Stimulated activated CD4-positive, alpha-beta T cell treated with anti-CD3 and anti-CD28 coated beads, Interleukin-1b, Interleukin-23, amount 100 ng/mL, for 4 hours (primary cell): ENCODE measurements around the gene SASH1.

Experiments used
- DNase-seq, 2 donors: peaks; one replicate each; pipeline ENCODE4 v3.0.0-alpha.2; 2020; ENCODE audit warnings: low read depth in 2 of 2

SASH1 gene

GRCh38 chr6:148457137-148457842 is 114.7 kb downstream of the SASH1 start:
- DNase-seq = no peak

- DNase-seq = no peak
These were observed 115.2 kb downstream of the SASH1 start for GRCh38 chr6:148457843-148458159.

DNA sequence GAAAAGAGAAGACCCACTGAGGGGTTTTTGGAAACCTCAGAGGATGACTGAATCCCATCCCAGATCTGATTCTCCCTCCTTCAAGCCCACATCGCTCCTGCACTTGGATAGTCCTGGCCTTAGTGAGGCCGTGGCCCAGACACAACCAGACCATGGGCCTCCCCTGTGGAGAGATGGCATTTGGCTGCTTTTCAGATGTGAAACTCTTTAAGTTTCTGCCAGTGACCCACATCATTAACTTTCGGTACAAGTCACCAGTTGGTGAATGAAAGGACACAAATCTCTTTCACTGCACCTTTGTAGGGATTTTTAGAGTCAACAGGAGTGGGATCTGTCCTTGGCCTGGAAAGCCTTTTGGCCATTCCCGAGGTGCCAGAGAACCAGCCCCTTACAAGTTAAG is 116.6 kb downstream of the SASH1 start:
- DNase-seq = no peak

DNA sequence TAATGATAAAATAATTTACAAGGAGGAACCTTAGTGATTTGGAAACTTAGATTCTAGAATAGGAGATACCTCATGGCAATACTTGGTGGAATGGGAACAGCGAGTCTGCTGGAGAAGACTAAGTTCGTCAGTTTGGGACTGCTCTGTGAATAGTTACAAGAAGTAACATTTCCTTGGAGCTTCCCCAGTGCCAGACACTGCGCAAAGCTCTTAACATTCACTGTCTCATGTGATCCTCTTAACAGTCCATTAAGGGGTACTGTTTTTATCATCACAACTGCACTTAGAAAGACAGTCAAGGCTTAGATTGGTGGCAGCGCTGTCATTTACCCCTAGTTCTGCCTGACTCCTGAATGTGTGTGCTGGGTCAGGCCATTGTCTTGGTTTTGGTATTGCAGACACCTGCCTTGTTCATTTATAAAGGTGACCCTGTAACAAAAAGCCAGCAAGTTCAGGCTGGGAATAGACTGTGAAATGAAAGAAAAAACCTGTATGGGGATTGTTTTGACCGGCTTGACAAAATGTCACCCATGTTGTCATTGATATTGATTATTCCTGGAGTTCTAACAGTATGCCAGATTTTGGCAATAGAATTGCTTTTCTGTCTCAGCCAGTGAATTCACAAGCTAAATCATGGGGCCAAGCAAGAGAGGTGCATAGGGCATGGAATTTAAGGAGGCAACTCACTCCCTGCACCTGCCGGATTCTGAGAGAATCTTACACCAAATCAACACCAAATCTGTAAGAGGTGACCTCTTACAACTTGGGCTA is 118.4 kb downstream of the SASH1 start:
- no peak for DNase-seq

- DNase-seq = no peak
These were observed 119.4 kb downstream of the SASH1 start for GRCh38 chr6:148461986-148462577.

DNA sequence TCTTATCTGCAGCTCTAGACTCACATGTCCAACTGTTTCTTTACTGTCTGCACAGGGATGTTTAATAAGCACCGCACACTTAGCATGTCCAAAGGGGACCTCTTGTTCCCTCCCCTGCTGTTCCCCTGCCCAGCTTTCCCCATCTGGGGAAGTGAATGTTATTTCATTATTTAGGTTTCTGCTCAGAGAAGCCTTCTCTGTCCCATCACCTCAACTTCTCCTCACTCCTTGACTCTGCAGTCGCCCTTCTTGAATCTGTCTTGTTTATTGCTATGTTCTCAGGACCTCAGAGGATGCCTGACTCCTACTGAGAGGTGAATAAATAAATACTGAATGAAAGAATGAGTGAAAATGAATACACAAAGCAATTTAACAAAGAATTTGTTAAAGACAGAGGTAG is 121.0 kb downstream of the SASH1 start:
- DNase-seq = no peak

DNA sequence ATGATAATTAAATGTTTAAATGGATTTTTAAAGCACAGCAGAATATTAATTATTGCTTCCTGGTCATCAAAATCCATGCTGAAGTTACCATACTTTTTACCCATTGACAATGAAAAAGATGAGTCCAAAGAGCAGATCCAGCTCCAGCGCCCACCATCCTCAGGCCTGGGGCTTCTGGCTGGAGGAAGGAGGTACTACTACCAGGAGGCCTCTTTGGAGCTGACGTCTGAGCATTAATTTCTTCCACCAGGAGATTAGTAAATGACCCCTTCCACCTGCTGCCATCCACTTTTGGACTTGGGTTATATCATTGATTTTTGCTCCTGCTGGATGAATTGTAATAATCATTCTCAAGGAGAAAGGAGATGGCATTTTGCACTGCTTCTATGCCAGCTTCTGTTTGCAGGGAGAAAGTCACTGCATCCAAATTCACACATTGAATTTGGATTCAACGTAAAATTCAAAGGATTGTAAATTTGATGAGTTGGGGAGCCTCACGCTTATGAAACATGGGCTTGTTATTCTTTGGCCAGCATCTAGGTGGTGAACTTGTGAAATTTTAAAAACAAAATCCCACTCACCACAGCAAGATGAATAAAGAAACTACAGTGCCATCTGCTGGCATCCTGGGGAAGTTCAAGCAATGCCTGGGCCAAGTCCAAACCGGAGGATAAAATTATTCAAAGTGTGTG is 121.8 kb downstream of the SASH1 start:
- peak; percentile 31 to 32 for DNase-seq

DNA sequence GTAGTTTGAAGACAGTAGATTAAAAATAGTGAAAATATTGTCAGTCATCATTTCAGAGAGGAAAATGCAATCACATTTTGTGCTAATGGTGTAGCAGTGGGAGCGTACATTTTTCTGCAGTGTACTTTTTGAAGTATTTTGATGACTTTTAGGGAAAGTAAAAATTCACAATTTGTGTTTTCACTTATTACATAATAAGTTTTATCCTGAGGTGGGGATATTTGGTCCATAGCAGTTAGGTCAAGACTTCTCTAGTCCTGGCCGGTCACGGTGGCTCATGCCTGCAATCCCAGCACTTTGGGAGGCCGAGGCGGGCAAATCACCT is 122.3 kb downstream of the SASH1 start:
- DNase-seq = no peak

DNA sequence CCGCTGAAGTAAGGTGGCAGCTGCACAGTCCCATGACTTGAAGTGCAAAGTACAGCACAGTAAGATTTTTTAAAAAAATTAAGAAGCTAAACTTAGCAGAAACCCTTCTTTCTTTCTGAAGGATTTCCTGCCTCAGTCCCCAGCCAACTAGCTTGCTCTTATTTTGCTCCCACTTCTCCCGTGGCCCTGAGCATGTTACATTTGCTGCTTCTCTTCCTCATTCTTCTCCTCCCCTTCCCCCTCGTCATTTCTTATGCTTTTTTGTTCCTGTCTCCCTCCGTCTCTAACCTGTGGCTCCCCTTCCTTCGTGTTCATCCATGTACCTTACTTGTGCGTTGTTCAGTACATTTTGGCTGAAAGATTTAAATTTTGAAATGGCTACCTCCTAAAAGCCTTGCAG is 123.0 kb downstream of the SASH1 start:
- DNase-seq = no peak

- DNase-seq = no peak
These were observed 123.5 kb downstream of the SASH1 start for GRCh38 chr6:148466158-148466557.

DNA sequence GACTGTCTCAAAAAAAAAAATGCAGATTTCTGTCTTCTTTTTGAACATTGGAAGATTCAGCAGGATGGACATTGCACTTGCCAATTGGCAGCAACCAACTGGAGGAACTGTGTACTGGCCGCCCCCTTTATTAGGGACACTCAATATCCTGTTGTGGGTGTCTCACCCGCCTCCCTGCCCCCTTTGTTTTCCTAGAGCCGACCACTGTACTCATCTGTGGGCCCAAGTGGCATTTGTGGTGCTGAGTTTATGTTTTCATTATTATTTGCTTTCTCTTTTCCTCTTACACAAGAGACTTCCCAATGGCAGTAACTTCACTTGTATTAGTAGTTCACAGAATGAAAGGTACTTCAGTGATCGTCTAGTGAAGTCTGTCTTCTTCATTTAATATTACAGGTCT is 125.3 kb downstream of the SASH1 start:
- no peak for DNase-seq

- DNase-seq = no peak
These were observed 127.5 kb downstream of the SASH1 start for GRCh38 chr6:148470156-148470555.

DNA sequence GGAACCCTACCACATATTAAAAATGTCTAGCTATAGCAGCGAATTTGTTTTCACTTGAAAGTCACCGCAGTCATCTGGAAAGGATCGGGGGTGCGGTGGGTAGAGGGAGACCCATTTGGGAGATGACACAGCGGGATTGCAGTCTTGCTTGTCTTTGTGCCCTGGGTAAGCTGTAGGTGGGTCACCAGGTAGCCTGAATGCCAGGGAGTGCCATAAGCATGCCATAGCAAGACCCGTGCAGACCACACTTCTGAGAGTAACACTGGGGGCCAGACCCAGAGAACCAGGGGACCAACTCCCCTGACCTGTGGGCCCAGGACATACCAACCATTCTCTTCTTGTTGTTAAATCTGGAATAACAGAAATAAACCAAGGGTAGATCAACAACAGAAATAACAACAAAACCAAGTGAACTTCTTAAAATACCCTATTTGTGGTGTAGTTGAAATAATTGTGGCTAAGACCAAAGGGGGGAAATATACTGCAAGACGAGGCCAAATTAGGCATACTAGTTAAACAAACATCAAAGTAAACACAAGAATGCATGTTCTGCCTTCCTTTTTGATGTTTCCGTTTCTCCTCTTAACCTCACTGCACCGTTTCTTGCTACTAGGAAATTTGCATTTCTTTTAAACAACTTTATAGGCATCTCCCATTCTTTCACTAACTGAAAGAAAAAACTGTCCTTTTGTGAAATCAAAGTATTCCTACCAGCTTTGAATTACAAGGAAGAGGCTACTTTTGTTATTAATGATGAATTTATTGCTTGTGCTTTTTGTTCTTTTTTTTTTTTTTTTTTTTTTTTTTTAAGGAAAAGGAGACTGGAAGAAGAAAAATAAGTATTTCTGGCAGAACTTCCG is 128.2 kb downstream of the SASH1 start:
- no peak for DNase-seq

DNA sequence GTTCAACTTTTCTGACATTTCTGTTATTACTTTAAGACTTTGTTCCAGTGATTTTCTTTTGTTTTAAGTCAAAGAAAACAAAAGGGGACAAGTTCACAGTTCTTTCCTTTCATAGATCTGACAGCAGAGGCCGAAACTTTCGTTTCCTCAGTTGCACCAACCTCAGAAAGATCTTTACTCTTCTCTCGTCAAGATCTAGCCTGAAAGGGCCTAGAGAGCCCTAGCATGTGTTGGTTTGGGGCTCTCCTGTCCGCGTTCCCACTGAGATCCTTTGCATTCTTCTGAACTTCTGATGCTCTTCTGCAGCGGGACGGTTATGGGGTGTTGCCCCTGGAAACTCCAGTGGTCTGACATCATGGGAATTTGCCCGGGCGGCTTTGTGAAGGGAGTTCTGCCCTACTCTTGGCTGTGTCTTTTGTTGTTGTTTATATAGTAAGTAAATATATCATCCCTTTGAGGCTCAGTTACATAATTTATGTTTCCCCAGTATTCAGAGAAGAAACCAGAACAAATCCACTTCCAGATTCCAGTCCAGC is 129.1 kb downstream of the SASH1 start:
- no peak for DNase-seq

- DNase-seq = no peak
These were observed 129.8 kb downstream of the SASH1 start for GRCh38 chr6:148472171-148473105.

DNA sequence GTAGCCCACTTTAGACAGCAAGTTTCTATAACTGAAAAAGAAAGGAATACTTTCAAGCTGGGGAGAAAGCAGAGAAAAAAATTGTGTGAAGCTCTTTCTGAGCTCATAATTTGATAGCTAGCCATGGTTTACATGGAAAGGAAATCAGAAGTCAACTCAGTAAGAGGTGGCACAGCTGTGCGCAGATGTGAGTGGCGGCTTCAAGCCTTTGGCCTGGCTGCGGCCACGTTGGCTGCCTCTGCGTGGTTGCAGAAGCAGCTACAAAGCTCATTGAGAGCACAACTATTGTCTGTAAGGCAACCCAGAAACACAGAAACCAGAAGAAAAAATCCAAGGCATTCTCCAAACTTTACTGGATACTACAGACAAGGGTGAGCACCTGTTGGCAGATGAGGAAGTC is 136.9 kb downstream of the SASH1 start:
- no peak for DNase-seq

DNA sequence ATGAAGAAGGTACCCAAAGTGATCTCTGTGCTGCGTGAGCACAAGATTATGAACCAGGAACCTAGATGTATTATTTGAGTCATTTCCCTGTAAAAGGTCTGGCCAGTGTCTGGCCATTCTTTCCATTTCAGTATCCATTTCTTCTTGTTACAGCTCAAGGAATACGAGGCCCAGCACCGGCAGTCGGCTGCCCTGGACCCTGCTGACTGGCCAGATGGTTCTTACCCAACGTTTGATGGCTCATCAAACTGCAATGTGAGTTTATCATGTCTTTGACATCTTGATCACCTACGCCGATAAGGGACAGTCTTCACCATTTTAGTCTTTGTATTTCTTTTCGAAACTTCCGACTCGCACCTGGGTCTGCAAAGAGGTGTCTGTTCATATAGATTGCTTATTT is 144.8 kb downstream of the SASH1 start:
- no peak for DNase-seq

DNA sequence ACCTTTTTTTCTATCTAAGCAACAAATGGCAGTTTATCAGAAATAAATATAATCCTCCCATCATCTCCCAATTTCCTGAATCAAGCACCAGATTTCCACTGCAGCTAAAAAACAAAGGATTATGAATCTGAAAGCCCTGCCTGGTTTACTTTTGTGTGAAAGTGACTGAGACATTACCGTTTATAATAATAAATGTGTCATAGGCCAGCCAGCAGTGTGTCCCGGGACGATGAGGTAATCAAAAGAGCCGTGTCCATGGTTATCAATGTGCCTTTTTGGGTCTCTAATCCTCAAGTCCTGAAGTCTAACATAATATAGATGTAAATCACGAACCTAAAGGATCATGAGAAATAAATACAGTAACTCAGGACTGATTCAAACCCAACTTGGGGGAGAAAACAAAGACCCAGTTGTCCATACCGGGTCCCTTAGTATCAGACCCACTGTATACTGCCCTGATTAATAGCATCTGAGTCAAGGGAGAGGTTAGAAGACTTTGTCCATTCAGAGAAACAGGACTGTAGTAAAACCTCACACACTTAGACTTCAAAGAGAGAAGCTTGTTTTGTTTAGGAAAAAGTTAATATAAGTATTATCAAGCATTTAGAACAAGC is 149.1 kb downstream of the SASH1 start:
- DNase-seq = no peak

GRCh38 chr6:148492654-148493290 is 150.1 kb downstream of the SASH1 start:
- no peak for DNase-seq

- DNase-seq = no peak
These were observed 150.8 kb downstream of the SASH1 start for GRCh38 chr6:148493424-148493823.
